ENCODE measurements around the gene MYRF. TPM values are rescaled to one million over a fixed set of nuclear protein-coding genes. Genes with fewer than 3 reads are reported as not detected.

The MYRF gene
- total RNA-seq, 1 experiment from 2014 or later, result 5.1 TPM

- Histone ChIP-seq H3K79me2 (ENCODE audit: low read length) (no peaks in the 10 kb centered on the region), H3K27me3 (ENCODE audit: low read length) (no peaks in the 10 kb centered on the region), H3K27ac (ENCODE audit: low read length) (no peak overlapping the region), H3K9ac (ENCODE audit: low read length) (no peak overlapping the region), H3K36me3 (ENCODE audit: low read depth, low read length) (peaks cover 12% of the 10 kb centered on the region; the same call in 1 of the 2 replicates), H3K4me1 (ENCODE audit: insufficient read depth, low read length) (no peaks in the 10 kb centered on the region), H4K20me1 (ENCODE audit: low read length) (no peaks in the 10 kb centered on the region), H3K9me2 (replicated peaks; ENCODE audit: low read length) (no peaks in the 10 kb centered on the region), H3K4me3 (ENCODE audit: low read length) (no peak overlapping the region), H3F3A (ENCODE audit: low read length, unreplicated experiment) (no peaks in the 10 kb centered on the region), H2AFZ (ENCODE audit: low read length) (no peak overlapping the region), H3K9me3 (ENCODE audit: low read length) (no peaks in the 10 kb centered on the region), H3K4me2 (ENCODE audit: low read length) (no peak overlapping the region)
- CTCF ChIA-PET, result no interaction called here
- no peak for ATAC-seq
- POLR2A ChIA-PET (ENCODE audit: unreplicated experiment), result no interaction called here
- no peak for DNase-seq
- BruUV-seq (replicated peaks), result no TSS peak
- no peak for TF ChIP-seq EZH2phosphoT487 (IDR thresholded peaks at IDR 0.05; ENCODE audit: borderline replicate concordance, low read length)
- no peak for TF ChIP-seq CTCF (conservative IDR thresholded peaks at IDR 0.05; ENCODE audit: low read depth, low read length)
- no peak for TF ChIP-seq EZH2 (IDR thresholded peaks at IDR 0.05; ENCODE audit: low read length, unreplicated experiment)
- intact Hi-C loops (cut with micrococcal nuclease), result no loop called here
Measured at GRCh38 chr11:61781585-61781984, 29.1 kb downstream of the MYRF start.

GRCh38 chr11:61782299-61782698 is 29.9 kb downstream of the MYRF start:
- CTCF ChIA-PET, result no interaction called here
- H3K4me2 ChIP-seq (ENCODE audit: low read length), result no peak overlapping the region
- H3K36me3 ChIP-seq (ENCODE audit: low read depth, low read length), result peaks cover 12% of the 10 kb centered on the region; the same call in 1 of the 2 replicates
- POLR2A ChIA-PET (ENCODE audit: unreplicated experiment), result no interaction called here
- ATAC-seq (no peak), DNase-seq (no peak)
- H3K4me3 ChIP-seq (ENCODE audit: low read length), result no peak overlapping the region
- H3K9me2 ChIP-seq (replicated peaks; ENCODE audit: low read length), result no peaks in the 10 kb centered on the region
- intact Hi-C loops (cut with micrococcal nuclease), result no loop called here
- no peaks in the 10 kb centered on the region for H3F3A ChIP-seq (ENCODE audit: low read length, unreplicated experiment)
- no peak overlapping the region for H2AFZ ChIP-seq (ENCODE audit: low read length)
- no peaks in the 10 kb centered on the region for H3K79me2 ChIP-seq (ENCODE audit: low read length)
- H3K9ac ChIP-seq (ENCODE audit: low read length), result no peak overlapping the region
- H3K9me3 ChIP-seq (ENCODE audit: low read length), result no peaks in the 10 kb centered on the region
- H3K4me1 ChIP-seq (ENCODE audit: insufficient read depth, low read length), result no peaks in the 10 kb centered on the region
- no TSS peak for BruUV-seq (replicated peaks)
- no peak for TF ChIP-seq EZH2 (IDR thresholded peaks at IDR 0.05; ENCODE audit: low read length, unreplicated experiment)
- TF ChIP-seq CTCF (conservative IDR thresholded peaks at IDR 0.05; ENCODE audit: low read depth, low read length), result no peak
- no peak for TF ChIP-seq EZH2phosphoT487 (IDR thresholded peaks at IDR 0.05; ENCODE audit: borderline replicate concordance, low read length)
- no peaks in the 10 kb centered on the region for H4K20me1 ChIP-seq (ENCODE audit: low read length)
- no peaks in the 10 kb centered on the region for H3K27me3 ChIP-seq (ENCODE audit: low read length)
- H3K27ac ChIP-seq (ENCODE audit: low read length), result no peak overlapping the region

GRCh38 chr11:61782841-61783240 is 30.4 kb downstream of the MYRF start:
- Histone ChIP-seq H2AFZ (ENCODE audit: low read length) (no peak overlapping the region), H3K4me3 (ENCODE audit: low read length) (no peak overlapping the region), H3K36me3 (ENCODE audit: low read depth, low read length) (peaks cover 14% of the 10 kb centered on the region; the same call in 1 of the 2 replicates), H3F3A (ENCODE audit: low read length, unreplicated experiment) (no peaks in the 10 kb centered on the region), H3K4me2 (ENCODE audit: low read length) (no peak overlapping the region), H3K4me1 (ENCODE audit: insufficient read depth, low read length) (no peaks in the 10 kb centered on the region), H3K79me2 (ENCODE audit: low read length) (no peaks in the 10 kb centered on the region), H3K9me3 (ENCODE audit: low read length) (no peaks in the 10 kb centered on the region), H4K20me1 (ENCODE audit: low read length) (no peaks in the 10 kb centered on the region), H3K27me3 (ENCODE audit: low read length) (no peaks in the 10 kb centered on the region), H3K27ac (ENCODE audit: low read length) (no peak overlapping the region), H3K9ac (ENCODE audit: low read length) (no peak overlapping the region), H3K9me2 (replicated peaks; ENCODE audit: low read length) (no peaks in the 10 kb centered on the region)
- no peak for ATAC-seq
- no peak for DNase-seq
- ChIA-PET POLR2A (ENCODE audit: unreplicated experiment) (no interaction called here), CTCF (no interaction called here)
- no TSS peak for BruUV-seq (replicated peaks)
- no peak for TF ChIP-seq CTCF (conservative IDR thresholded peaks at IDR 0.05; ENCODE audit: low read depth, low read length)
- intact Hi-C loops (cut with micrococcal nuclease), result no loop called here

All from PC-3 (cell line).